ENCODE measurements around the gene OSBPL6. TPM values are rescaled to one million over a fixed set of nuclear protein-coding genes. Genes with fewer than 3 reads are reported as not detected.

Gene OSBPL6
- total RNA-seq, 1 donor from 2014 or later: 6.4 TPM

- no peak for TF ChIP-seq CTCF (IDR thresholded peaks at IDR 0.05; ENCODE audit: borderline replicate concordance)
- Histone ChIP-seq H3K4me3 (no peak overlapping the region), H3K36me3 (no peaks in the 10 kb centered on the region), H3K4me1 (peaks cover 40% of the 10 kb centered on the region), H3K27me3 (ENCODE audit: low read depth) (no peaks in the 10 kb centered on the region), H3K9me3 (replicated peaks) (no peaks in the 10 kb centered on the region), H3K27ac (replicated peaks) (no peak overlapping the region)
- no peak for DNase-seq
- intact Hi-C loops (cut with micrococcal nuclease): loop anchor here (10.0 kb wide), 1 partner anchor 76 kb away; the partner anchor contains the start of gene OSBPL6
Measured at GRCh38 chr2:178270338-178270737, 76.0 kb downstream of the OSBPL6 start.

- no peaks in the 10 kb centered on the region for H3K36me3 ChIP-seq
- no peaks in the 10 kb centered on the region for H3K9me3 ChIP-seq (replicated peaks)
- peak overlapping the region; percentile 78 for H3K27ac ChIP-seq (replicated peaks)
- no peak overlapping the region for H3K4me3 ChIP-seq
- intact Hi-C loops (cut with micrococcal nuclease): loop anchor here (10.0 kb wide), 1 partner anchor 76 kb away; the partner anchor contains the start of gene OSBPL6
- DNase-seq: no peak
- no peak for TF ChIP-seq CTCF (IDR thresholded peaks at IDR 0.05; ENCODE audit: borderline replicate concordance)
- peaks cover 40% of the 10 kb centered on the region for H3K4me1 ChIP-seq
- no peaks in the 10 kb centered on the region for H3K27me3 ChIP-seq (ENCODE audit: low read depth)
Measured at GRCh38 chr2:178271094-178271493, 76.8 kb downstream of the OSBPL6 start.

GRCh38 chr2:178271629-178272333 is 77.5 kb downstream of the OSBPL6 start:
- intact Hi-C loops (cut with micrococcal nuclease): loop anchor here (10.0 kb wide), 1 partner anchor 77 kb away; the partner anchor contains the start of gene OSBPL6
- Histone ChIP-seq H3K27me3 (ENCODE audit: low read depth) (no peaks in the 10 kb centered on the region), H3K27ac (replicated peaks) (peak overlapping the region; percentile 78), H3K4me3 (no peak overlapping the region), H3K36me3 (no peaks in the 10 kb centered on the region), H3K9me3 (replicated peaks) (no peaks in the 10 kb centered on the region), H3K4me1 (peaks cover 40% of the 10 kb centered on the region)
- peak; percentile 86 for DNase-seq
- no peak for TF ChIP-seq CTCF (IDR thresholded peaks at IDR 0.05; ENCODE audit: borderline replicate concordance)

GRCh38 chr2:178273787-178274360 is 79.6 kb downstream of the OSBPL6 start:
- Histone ChIP-seq H3K36me3 (no peaks in the 10 kb centered on the region), H3K9me3 (replicated peaks) (no peaks in the 10 kb centered on the region), H3K27me3 (ENCODE audit: low read depth) (no peaks in the 10 kb centered on the region), H3K4me1 (peaks cover 40% of the 10 kb centered on the region), H3K27ac (replicated peaks) (peak overlapping the region; percentile 78), H3K4me3 (no peak overlapping the region)
- DNase-seq: no peak
- no peak for TF ChIP-seq CTCF (IDR thresholded peaks at IDR 0.05; ENCODE audit: borderline replicate concordance)
- intact Hi-C loops (cut with micrococcal nuclease): loop anchor here (10.0 kb wide), 1 partner anchor 79 kb away; the partner anchor contains the start of gene OSBPL6

- Histone ChIP-seq H3K4me1 (peaks cover 32% of the 10 kb centered on the region), H3K27ac (replicated peaks) (no peak overlapping the region), H3K36me3 (no peaks in the 10 kb centered on the region), H3K9me3 (replicated peaks) (no peaks in the 10 kb centered on the region), H3K4me3 (no peak overlapping the region), H3K27me3 (ENCODE audit: low read depth) (no peaks in the 10 kb centered on the region)
- no peak for DNase-seq
- TF ChIP-seq CTCF (IDR thresholded peaks at IDR 0.05; ENCODE audit: borderline replicate concordance): no peak
- intact Hi-C loops (cut with micrococcal nuclease): loop anchor here (10.0 kb wide), 1 partner anchor 81 kb away; the partner anchor contains the start of gene OSBPL6
Measured at GRCh38 chr2:178275600-178275999, 81.3 kb downstream of the OSBPL6 start.
